HL-60/S4 treated with phorbol 12-myristate 13-acetate at 8.2 ng/mL for 4 days and 3 days (cell line): ENCODE results near the gene MRPL2.
"Not testable (repeated sequence)": the region's sequence is repeated elsewhere in the genome, so short reads cannot be mapped to it uniquely, and the experiment has no call there.

Source experiments
- in situ Hi-C: fragments of 300-500 bp; cut with MboI; formaldehyde crosslinking; loops from 2 replicates; pipeline ENCODE4 v1.15.0; 2022; ENCODE audit warnings: low sequenced_read_pairs

Gene MRPL2

DNA sequence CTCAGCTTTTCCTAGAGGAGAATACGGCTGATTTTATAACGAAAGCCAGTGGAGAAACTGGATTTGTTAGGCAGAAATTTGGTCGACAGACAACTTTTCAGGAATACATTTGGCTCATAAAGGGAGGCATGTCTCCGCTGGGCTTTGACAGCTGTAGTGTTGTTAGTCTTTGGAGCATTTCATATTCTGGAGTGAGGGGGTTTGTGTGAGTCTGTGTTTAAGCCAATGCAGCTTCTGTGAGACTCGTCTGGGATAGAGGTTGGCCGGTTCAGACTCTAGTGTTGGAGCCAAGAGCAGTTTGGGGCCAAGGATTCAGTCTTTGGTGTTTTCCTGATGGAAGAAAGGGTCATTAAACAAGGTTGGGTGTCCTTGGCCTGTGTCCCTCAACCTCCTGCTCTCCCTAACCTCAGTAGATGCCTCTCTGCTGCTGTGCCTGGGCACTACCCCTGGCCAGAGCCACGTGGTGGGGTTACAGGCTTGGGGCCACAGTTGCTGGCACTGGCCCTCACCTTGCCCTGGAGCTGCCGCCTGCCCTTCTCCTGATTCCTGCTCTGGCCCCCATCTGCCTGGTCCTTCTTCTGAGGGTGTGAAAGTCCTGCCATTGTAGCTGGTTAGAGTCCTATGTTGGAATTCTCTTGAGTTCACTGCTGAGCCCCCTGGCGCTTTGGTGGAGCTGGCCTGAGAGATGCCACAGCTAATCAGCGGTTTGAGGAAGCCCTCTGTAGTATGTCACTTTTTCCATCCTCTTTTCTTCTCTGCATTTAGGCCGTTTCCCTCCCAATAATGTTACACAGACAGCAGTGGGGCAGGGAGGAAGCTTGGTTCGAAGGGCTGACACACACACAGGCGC lies 23.8 kb upstream of the MRPL2 start:
- in situ Hi-C loops, result no loop called here

DNA sequence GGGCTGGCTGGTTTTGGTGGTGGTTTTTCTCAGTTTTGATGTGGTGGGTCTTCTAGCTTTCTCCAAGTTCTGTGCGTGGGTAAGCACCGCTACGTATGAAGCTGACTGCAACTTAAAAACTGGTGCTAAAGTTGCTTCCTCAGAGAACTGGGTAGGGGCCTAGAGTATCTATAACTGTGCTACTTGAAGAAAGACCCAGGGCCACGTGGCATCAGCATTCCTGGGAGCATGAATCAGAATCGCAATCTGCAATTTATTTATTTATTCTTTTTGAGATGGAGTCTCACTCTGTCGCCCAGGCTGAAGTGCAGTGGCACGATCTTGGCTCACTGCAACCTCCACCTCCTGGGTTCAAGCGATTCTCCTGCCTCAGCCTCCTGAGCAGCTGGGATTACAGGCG lies 22.7 kb upstream of the MRPL2 start:
- in situ Hi-C loops, result not testable (repeated sequence)

DNA sequence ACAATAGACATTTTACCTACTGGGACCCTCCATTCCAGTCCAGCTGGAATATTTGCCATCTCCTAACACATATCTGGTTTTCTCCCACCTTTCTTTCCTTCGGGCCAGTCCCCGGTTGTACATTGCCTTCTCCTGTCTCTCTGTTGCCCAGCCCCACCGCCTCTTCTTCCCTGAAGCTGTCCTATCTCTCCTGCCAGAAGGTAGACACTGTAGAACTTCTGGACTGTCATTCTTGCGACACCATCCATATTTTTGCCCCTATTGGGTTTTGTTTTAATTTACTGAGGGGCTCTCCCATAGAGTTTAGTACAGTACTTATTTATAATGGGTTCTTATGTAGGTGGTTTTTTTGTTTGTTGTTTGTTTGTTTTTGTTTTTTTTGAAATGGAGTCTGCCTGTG lies 21.8 kb upstream of the MRPL2 start:
- in situ Hi-C loops, result no loop called here

GRCh38 chr6:43078691-43079090 lies 19.5 kb upstream of the MRPL2 start:
- in situ Hi-C loops, result no loop called here

- in situ Hi-C loops, result no loop called here
Measured at GRCh38 chr6:43077981-43078511, 18.8 kb upstream of the MRPL2 start.

GRCh38 chr6:43077333-43077809 lies 18.1 kb upstream of the MRPL2 start:
- in situ Hi-C loops, result no loop called here

DNA sequence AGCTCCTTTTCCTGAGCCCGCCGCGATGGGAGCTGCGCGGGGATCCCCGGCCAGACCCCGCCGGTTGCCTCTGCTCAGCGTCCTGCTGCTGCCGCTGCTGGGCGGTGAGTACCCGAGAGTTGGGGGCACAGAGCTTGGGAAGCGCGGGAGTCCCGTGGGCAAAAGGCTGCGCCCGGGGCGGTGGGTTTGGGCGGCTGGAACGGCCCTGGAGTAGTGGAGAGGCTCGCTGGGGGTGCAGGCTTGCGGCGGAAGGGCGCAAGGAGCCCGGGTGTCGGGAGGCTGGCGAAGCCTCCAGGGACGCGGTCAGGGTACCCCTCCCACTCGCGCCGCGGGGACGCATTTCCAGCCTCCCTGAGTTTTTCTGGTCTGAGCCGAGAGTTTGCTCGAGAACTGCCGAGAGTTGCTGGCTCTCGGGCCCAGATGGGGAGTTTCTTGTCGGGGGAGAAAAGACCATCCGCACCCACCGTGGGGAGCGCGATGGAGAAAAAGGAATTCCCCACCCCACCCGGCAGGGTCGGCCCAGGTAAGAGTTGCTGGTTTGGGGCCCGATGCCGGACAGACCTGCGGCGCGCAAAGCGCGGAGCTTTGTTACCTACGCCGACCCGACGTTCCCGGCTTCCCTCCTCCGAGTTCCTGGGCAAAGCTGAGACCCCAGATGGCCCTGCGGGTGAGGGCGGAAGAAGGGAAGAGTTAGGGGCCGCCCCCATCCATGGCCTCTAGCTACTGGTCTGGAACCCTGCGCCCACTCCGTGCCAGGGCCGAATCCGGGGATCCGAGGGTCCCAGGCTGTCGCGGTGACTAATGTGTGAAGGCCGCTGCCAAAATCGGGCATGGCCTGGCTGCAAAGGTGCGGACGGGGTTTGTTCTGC lies 17.5 kb upstream of the MRPL2 start:
- in situ Hi-C loops, result no loop called here

DNA sequence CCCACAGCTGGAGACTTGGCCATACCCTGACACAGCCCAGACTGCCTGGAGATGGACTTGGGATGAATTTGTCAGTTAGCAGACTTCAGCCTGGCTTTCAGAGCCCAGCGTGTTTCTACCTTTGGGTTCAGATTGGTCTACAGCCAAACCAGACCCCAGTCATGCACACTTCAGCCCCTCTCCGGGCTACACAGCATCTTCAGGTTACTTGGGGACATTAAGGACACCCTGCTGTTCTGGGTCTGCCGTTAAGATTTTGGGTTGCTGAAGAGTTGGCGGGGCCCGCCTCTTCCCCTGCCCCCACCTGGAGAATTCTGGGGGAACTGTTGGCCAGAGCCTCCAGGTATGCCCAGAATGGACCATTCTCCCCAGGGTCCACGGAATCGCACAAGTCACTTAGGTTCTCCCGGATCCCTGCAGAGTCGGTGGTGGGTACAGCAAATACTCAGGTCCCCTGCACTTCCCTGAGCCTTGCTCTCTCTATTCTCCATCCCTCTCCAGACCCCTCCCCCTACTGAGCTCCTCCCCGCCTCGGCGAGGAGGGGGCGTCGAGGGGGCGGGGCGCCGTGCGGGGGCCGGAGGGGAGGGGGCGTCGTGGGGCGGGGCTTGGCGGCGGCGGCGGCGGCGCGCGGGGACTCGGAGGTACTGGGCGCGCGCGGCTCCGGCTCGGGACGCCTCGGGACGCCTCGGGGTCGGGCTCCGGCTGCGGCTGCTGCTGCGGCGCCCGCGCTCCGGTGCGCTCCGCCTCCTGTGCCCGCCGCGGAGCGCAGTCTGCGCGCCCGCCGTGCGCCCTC lies 16.6 kb upstream of the MRPL2 start, which contains the start of gene PTK7:
Gene PTK7 (plus strand): TSS at position 645 of the 794 bp plus-strand sequence. CDS start 175 bp downstream, outside the sequence.
- in situ Hi-C loops, result no loop called here

- in situ Hi-C loops, result no loop called here
Measured at GRCh38 chr6:43074847-43075669, 15.8 kb upstream of the MRPL2 start.

DNA sequence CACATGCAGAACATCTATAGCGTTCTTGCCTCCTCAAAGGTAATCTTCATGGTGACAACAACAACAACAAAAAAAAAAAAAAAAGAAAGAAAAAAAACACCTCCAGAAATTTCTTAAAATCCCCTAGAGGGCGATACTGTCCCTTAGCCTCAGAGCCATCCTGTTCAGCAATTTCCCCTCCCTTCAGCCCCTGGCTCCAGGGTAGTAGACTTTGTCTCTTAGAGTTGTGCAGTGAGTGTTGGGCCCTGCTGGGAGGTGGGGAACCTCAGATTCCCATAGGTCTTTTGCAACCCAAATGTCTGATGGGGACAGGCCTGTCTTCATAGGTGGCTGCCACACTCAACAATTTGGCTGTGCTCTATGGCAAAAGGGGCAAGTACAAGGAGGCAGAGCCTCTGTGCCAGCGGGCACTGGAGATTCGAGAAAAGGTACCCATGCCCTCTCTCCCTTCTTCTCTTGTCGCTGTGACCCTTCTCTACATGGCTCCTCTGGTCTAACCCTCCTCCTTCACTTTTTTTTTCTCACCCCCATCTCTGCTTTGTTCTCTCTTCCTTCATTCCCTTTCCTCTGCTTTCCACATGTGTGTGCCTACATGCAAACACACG lies 10.9 kb upstream of the MRPL2 start:
- in situ Hi-C loops, result no loop called here

DNA sequence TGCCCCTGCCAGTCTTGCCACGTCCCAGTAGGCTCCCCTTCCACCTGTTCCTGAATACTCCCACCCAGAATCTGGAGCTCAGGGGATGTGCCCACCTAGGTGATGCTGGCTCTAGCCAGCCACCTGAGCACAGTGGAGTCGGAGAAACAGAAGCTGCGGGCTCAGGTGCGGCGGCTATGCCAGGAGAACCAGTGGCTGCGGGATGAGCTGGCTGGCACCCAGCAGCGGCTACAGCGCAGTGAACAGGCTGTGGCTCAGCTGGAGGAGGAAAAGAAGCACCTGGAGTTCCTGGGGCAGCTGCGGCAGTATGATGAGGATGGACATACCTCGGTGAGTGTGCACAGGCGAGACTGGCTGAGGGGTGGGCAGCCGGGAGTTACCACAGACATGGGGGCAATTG lies 3.6 kb upstream of the MRPL2 start:
- in situ Hi-C loops, result loop anchor here (10.0 kb wide), 1 partner anchor 82 kb away; no protein-coding TSS in a partner anchor

- in situ Hi-C loops, result loop anchor here (10.0 kb wide), 1 partner anchor 83 kb away; no protein-coding TSS in a partner anchor
Measured at GRCh38 chr6:43061861-43062260, 2.6 kb upstream of the MRPL2 start.

DNA sequence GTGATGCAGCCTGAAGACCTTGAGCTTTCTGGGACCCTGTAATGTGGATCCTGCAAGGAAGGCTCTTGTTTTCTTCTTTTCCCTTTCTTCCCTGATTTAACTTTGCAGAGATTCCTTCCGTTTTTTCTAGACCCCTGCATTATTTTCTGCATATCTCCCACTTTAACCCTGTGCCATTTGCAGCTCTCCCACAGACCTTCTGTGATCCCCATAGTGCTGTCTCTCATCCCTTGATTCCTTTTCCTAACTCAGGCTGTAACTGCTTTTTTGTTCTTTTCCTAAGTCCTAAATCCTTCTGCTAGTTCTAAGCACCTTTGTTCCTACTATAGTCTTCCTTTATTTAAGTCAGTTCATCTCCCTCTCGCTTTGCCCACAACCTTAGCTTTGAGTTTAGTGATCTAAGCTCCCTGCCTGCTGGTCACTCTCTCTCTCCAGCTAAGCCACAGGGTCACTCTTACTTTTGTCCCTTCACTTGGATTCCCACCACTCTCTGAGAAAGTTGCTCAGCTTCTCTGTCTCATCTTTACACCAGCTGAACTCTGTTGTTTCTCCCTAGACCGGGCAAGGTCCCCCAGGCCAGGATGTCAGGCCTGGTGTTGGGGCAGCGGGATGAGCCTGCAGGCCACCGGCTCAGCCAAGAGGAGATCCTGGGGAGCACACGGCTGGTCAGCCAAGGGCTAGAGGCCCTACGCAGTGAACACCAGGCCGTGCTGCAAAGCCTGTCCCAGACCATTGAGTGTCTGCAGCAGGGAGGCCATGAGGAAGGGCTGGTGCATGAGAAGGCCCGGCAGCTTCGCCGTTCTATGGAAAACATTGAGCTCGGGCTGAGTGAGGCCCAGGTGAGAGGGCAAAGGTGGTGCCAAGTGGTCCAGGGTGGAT lies 1.8 kb upstream of the MRPL2 start:
- in situ Hi-C loops, result loop anchor here (10.0 kb wide), 1 partner anchor 84 kb away; no protein-coding TSS in a partner anchor

DNA sequence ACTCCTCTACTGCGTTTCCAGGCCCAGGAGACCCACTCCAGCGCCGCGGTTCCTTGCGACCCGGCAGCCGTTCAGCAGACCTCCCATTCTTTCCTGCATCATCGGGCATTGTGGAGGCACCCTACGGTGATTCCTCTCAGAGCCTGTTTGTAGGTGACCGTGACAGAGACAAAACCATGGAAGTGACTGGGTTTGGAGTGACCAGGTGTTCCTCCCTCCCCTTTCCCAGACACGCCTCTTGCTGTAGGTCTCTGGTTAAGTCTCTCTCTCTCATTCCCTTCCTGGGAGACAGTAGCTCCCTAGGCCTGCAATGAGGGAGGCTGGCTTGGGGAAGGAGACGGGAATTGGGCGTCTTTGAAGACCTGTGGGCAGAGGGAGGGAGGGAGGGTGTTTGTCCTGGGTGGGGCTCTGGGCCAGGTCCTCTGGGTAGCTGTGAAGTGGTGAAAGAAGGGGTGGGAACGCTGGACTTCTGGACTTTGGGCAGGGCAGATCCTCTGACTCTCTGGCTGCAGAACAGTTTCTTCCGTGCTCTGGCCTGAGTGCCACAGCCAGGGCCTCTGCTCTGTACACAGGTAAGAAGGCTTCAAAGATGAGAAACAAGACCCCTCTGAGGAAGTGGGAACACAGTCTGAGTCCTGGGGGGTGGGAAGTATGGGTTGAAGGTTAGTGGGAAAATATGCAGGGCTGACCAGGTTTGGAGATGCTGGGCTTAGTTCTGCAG lies 960 bp upstream of the MRPL2 start:
- in situ Hi-C loops, result loop anchor here (10.0 kb wide), 1 partner anchor 85 kb away; no protein-coding TSS in a partner anchor

GRCh38 chr6:43058531-43058930 lies 703 bp downstream of the MRPL2 start:
- in situ Hi-C loops, result no loop called here

GRCh38 chr6:43055966-43056365 lies 3.3 kb downstream of the MRPL2 start:
- in situ Hi-C loops, result no loop called here

- in situ Hi-C loops, result no loop called here
Measured at GRCh38 chr6:43054206-43054943, 4.9 kb downstream of the MRPL2 start.
